Right lobe of liver (tissue), 6 donors: Measurements from ENCODE around the gene ESF1. TPM values are rescaled to one million over a fixed set of nuclear protein-coding genes. Genes with fewer than 3 reads are reported as not detected.

Experiments used
- ATAC-seq, 4 donors: fragments of 200-7000 bp; cut with Tn5 transposase; one replicate each; pipeline ENCODE4 v1.9.1; 2020; ENCODE audit warnings: mild to moderate bottlenecking in 4 of 4, moderate library complexity in 4 of 4
- DNase-seq, 3 donors: peaks; one replicate each; pipeline ENCODE4 v3.0.0-alpha.2; 2020
- H3K27ac ChIP-seq, 3 donors: fragments of 200-600 bp; one replicate each; pipeline ENCODE4 v1.8.0; 2022
- H3K27me3 ChIP-seq, 2 donors: fragments of 200-600 bp; one replicate each; pipeline ENCODE4 v1.8.0; 2022
- H3K36me3 ChIP-seq, 4 donors: fragments of 200-600 bp; sonication (generic) in 1 of 4; one replicate each; pipeline versions ENCODE4 v1.5.1 to v1.8.0; 2017 to 2022; ENCODE audit warnings: control low read depth in 1 of 4
- H3K4me1 ChIP-seq, 4 donors: fragments of 200-600 bp; sonication (generic) in 1 of 4; one replicate each; pipeline versions ENCODE4 v1.5.1 to v1.8.0; 2017 to 2022; ENCODE audit warnings: control low read depth in 1 of 4
- H3K4me3 ChIP-seq, 3 donors: fragments of 200-600 bp; one replicate each; pipeline ENCODE4 v1.8.0; 2022
- H3K9me3 ChIP-seq, 4 donors: fragments of 200-600 bp; sonication (generic) in 1 of 4; one replicate each; pipeline versions ENCODE4 v1.5.1 to v1.8.0; 2017 to 2022; ENCODE audit warnings: control low read depth in 1 of 4
- POLR2A ChIP-seq: fragments of 450-650 bp; IDR thresholded peaks from one replicate; pipeline ENCODE4 v1.6.1; 2017; ENCODE audit warnings: antibody characterized with exemption, mild to moderate bottlenecking
- whole genome bisulfite sequencing: methylation state at CpG from one replicate; pipeline ENCODE4 v1.1.6; 2018; ENCODE audit warnings: low coverage, low lambda C conversion rate; ENCODE audit not compliant: insufficient coverage; ENCODE audit errors: missing lambda C conversion rate; 5-methylcytosine and 5-hydroxymethylcytosine counted together
- intact Hi-C, 2 donors: fragments of 100-400 bp; cut with DNase I; formaldehyde crosslinking; loops; one replicate each; pipeline versions ENCODE4 v1.11.2 to v1.14.1; 2022
- total RNA-seq, 6 experiments: library from RNA; depleted of rRNA in 2 of 6; stranded (reverse); fragments of >200 nt in 2 of 6; fragmentation: NEBNext Ultra II Directional in 3 of 6; extraction: Animal tissue kit (Norgen Biotek cat#: 25700) in 3 of 6; gene quantifications; one replicate each; pipeline versions ENCODE4 v1.1.0 to v1.2.4, GENCODE V29; 2016 to 2023
- TF ChIP-seq, protein P1 (sequence below), 4 donors: fragments of 200-600 bp in 3 of 4; fragments of 450-650 bp in 1 of 4; IDR thresholded peaks; one replicate each; pipeline versions ENCODE4 v1.5.1 to v1.8.0; 2016 to 2022; ENCODE audit warnings: antibody characterized with exemption in 4 of 4, mild to moderate bottlenecking in 2 of 4
- donor health status: DM: no; HTN: yes; CAD: no.
- donor health status: DM: no; HTN: no; CAD: no.
- donor health status: DM: no; HTN: no; CAD: no.
- donor health status: DM: no; HTN: yes; CAD: no.
- donor health status: DM: no; HTN: yes; CAD: no.

ESF1 gene
- total RNA-seq, 6 experiments from 2014 or later = 4.4 to 8.9 (median 6.9) TPM

DNA sequence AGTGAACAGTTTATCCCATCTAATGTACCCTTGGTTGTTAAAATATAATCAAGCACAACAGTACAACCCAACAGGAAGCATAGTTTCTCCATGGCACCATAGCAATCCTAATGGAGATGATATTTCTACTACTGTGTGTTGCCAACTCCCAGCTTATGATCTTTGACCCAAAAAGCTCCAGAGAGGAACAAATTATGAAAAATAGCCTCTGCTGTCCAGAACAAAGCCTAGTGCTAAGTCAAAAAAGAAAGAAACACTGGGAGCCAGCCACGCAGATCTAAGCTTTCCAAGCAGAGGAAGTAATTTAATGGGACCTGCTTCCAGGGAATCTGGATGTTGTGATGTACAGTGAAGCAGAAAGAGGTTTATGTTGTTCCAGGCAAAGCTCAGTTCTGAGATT is 93.8 kb downstream of the ESF1 start:
- DNase-seq = no peak
- Histone ChIP-seq H3K36me3 (no peaks in the 10 kb centered on the region), H3K9me3 (no peaks in the 10 kb centered on the region), H3K27ac (no peak overlapping the region), H3K4me1 (peaks cover 0 to 24% (median 8%) of the 10 kb centered on the region in 4 donors), H3K4me3 (no peak overlapping the region), H3K27me3 (no peaks in the 10 kb centered on the region)
- 50% methylated on average over 1 of the region's 1 CpG for WGBS
- ATAC-seq = no peak
- intact Hi-C loops = no loop called here
- TF ChIP-seq, protein P1, sequence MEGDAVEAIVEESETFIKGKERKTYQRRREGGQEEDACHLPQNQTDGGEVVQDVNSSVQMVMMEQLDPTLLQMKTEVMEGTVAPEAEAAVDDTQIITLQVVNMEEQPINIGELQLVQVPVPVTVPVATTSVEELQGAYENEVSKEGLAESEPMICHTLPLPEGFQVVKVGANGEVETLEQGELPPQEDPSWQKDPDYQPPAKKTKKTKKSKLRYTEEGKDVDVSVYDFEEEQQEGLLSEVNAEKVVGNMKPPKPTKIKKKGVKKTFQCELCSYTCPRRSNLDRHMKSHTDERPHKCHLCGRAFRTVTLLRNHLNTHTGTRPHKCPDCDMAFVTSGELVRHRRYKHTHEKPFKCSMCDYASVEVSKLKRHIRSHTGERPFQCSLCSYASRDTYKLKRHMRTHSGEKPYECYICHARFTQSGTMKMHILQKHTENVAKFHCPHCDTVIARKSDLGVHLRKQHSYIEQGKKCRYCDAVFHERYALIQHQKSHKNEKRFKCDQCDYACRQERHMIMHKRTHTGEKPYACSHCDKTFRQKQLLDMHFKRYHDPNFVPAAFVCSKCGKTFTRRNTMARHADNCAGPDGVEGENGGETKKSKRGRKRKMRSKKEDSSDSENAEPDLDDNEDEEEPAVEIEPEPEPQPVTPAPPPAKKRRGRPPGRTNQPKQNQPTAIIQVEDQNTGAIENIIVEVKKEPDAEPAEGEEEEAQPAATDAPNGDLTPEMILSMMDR (IDR thresholded peaks at IDR 0.05) = no peak
- TF ChIP-seq POLR2A = no peak

DNA sequence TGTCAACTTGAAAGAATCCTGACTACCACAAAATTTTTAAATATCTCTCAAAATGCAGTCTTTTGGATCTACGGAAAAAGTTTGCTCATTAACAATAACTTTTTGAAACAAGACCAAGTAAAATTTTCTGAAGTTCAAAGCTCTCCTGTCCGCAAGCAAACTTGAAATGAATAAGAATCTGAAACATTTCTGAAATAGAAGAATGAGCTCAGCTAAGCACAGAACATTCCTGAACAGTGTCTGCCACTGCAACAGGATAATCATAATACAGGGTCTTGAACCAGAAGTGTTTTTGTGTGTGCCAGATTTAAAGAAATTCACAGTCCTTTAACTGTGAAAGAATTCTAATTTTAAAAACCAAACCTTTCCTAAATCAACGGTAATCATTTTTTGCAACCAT is 96.9 kb downstream of the ESF1 start:
- Histone ChIP-seq H3K27me3 (no peaks in the 10 kb centered on the region), H3K9me3 (no peaks in the 10 kb centered on the region), H3K4me3 (no peak overlapping the region), H3K27ac (no peak overlapping the region), H3K36me3 (no peaks in the 10 kb centered on the region), H3K4me1 (peaks cover 0 to 5% (median 2%) of the 10 kb centered on the region in 4 donors)
- intact Hi-C loops = no loop called here
- TF ChIP-seq, protein P1 (IDR thresholded peaks at IDR 0.05) = no peak
- TF ChIP-seq POLR2A = no peak
- no peak for ATAC-seq
- no peak for DNase-seq
- 92% methylated on average over 3 of the region's 3 CpGs for WGBS

DNA sequence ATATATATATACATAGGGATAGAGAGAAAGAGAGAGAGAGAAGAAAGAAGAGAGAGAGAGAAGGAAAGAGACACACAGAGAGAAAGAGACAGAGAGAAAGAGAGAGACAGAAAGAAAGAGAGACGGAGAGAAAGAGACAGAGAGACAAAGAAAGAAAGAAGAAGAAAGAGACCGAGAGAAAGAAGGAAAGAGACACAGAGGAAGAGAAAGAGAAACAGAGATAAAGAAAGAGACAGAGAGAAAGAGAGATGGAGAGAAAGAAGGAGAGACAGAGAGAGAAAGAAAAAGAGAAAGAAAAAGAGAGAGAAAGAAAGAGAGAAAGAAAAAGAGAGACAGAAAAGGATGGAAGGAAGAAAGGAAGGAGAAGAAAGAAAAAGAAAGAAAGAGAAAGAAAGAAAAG is 99.1 kb downstream of the ESF1 start:
- ATAC-seq (no peak), DNase-seq (no peak)
- H3K4me1 ChIP-seq = peaks cover 0 to 5% (median 0%) of the 10 kb centered on the region in 4 donors
- 65% methylated on average over 2 of the region's 2 CpGs for WGBS
- no peak overlapping the region for H3K27ac ChIP-seq
- H3K9me3 ChIP-seq = no peaks in the 10 kb centered on the region
- intact Hi-C loops = no loop called here
- no peaks in the 10 kb centered on the region for H3K36me3 ChIP-seq
- H3K4me3 ChIP-seq = no peak overlapping the region
- no peaks in the 10 kb centered on the region for H3K27me3 ChIP-seq
- no peak for TF ChIP-seq POLR2A
- TF ChIP-seq, protein P1 (IDR thresholded peaks at IDR 0.05) = no peak

DNA sequence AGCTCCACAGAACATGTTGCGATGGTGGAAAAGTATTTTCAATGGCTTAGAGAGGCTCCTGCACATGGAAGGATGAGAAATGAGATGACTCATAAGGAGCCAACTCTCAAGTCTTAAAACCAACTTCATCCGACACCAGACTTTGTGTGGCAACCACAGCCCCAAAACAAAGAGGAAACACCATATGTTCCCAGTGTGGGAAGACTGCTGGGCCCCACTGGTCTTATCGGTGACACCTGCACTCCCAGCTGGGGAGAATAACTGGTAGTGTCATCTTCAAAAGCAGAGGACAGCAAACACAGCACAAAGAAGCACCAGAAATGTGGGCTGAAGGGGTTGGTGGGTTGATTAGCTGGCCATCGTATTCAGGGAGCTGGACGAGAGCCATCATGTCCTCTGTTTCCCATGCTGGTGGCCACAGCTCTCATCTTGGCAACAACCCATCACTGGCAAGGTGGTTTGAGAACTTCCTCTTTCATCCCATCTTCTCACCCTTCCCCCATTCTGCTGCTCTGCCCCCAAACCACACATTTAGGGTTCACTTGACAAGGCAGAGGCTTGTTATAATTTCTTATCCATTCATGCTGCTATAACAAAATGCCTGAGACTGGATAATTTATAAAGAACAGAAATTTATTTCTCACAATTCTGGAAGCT is 100.0 kb downstream of the ESF1 start:
- Histone ChIP-seq H3K4me1 (peaks cover 0 to 5% (median 0%) of the 10 kb centered on the region in 4 donors), H3K4me3 (no peak overlapping the region), H3K27me3 (no peaks in the 10 kb centered on the region), H3K27ac (no peak overlapping the region), H3K36me3 (no peaks in the 10 kb centered on the region), H3K9me3 (no peaks in the 10 kb centered on the region)
- TF ChIP-seq, protein P1 (IDR thresholded peaks at IDR 0.05) = no peak
- TF ChIP-seq POLR2A = no peak
- WGBS = 57% methylated on average over 2 of the region's 5 CpGs
- no peak for ATAC-seq
- no peak for DNase-seq
- intact Hi-C loops = no loop called here
